ELR (cell line): Measurements from ENCODE around the gene MEIOB.
"Not testable (repeated sequence)": the region's sequence is repeated elsewhere in the genome, so short reads cannot be mapped to it uniquely, and the experiment has no call there.

Experiments
- DNase-seq: peaks from one replicate; pipeline ENCODE4 v3.0.0-alpha.2; 2015; ENCODE audit warnings: low read depth

MEIOB gene

GRCh38 chr16:1876468-1876867, 4.5 kb upstream of the MEIOB start:
- DNase-seq: no peak

GRCh38 chr16:1876066-1876465, 4.1 kb upstream of the MEIOB start:
- not testable (repeated sequence) for DNase-seq

- DNase-seq: no peak
These were observed 2.9 kb upstream of the MEIOB start for GRCh38 chr16:1874854-1875253.

GRCh38 chr16:1870365-1871082, 1.4 kb downstream of the MEIOB start:
- DNase-seq: peak; percentile 85

- no peak for DNase-seq
These were observed 5.9 kb downstream of the MEIOB start for GRCh38 chr16:1865902-1866690.

- peak; percentile 51 for DNase-seq
These were observed 8.1 kb downstream of the MEIOB start for GRCh38 chr16:1863681-1864460.

GRCh38 chr16:1862394-1862793, 9.6 kb downstream of the MEIOB start:
- no peak for DNase-seq

GRCh38 chr16:1861730-1862129, 10.2 kb downstream of the MEIOB start:
- no peak for DNase-seq

GRCh38 chr16:1859650-1860049, 12.3 kb downstream of the MEIOB start:
- no peak for DNase-seq

- DNase-seq: no peak
These were observed 13.6 kb downstream of the MEIOB start for GRCh38 chr16:1858189-1858865.

GRCh38 chr16:1857433-1858097, 14.4 kb downstream of the MEIOB start:
- DNase-seq: no peak

GRCh38 chr16:1851793-1852192, 20.2 kb downstream of the MEIOB start:
- DNase-seq: no peak

- no peak for DNase-seq
These were observed 21.0 kb downstream of the MEIOB start for GRCh38 chr16:1850981-1851380.

- DNase-seq: no peak
These were observed 25.5 kb downstream of the MEIOB start for GRCh38 chr16:1846416-1846815.

GRCh38 chr16:1845985-1846384, 26.0 kb downstream of the MEIOB start:
- DNase-seq: no peak

- DNase-seq: peak; percentile 67
These were observed 32.4 kb downstream of the MEIOB start for GRCh38 chr16:1839554-1839953.

GRCh38 chr16:1834096-1834495, 37.9 kb downstream of the MEIOB start:
- DNase-seq: no peak

- no peak for DNase-seq
These were observed 39.0 kb downstream of the MEIOB start for GRCh38 chr16:1832838-1833454.

- no peak for DNase-seq
These were observed 40.5 kb downstream of the MEIOB start for GRCh38 chr16:1831186-1832075.

GRCh38 chr16:1830213-1830612, 41.8 kb downstream of the MEIOB start:
- DNase-seq: no peak
